Memory B cell (primary cell): ENCODE measurements around the gene CAMK2B.
A peak's percentile ranks its signal among the peaks of the same experiment; 100 is the strongest.

Experiments used
- ATAC-seq: fragments of 150-1000 bp; cut with Tn5 transposase; 2 replicates; pipeline ENCODE4 v1.10.0; 2021; ENCODE audit warnings: low read depth, mild to moderate bottlenecking, moderate library complexity
- DNase-seq, 2 donors: peaks; one replicate each; pipeline ENCODE4 v3.0.0; 2022; ENCODE audit warnings: low spot score in 2 of 2
- H3K27ac Mint-ChIP-seq: one replicate; pipeline ENCODE4 v1.8.0; 2022; ENCODE audit warnings: mild to moderate bottlenecking, moderate library complexity, mixed read lengths
- H3K27me3 Mint-ChIP-seq: one replicate; pipeline ENCODE4 v1.8.0; 2022; ENCODE audit warnings: mixed read lengths
- H3K36me3 Mint-ChIP-seq: one replicate; pipeline ENCODE4 v1.8.0; 2022; ENCODE audit warnings: mild to moderate bottlenecking, mixed read lengths
- H3K4me1 Mint-ChIP-seq: one replicate; pipeline ENCODE4 v1.8.0; 2022; ENCODE audit warnings: mixed read lengths
- H3K4me3 Mint-ChIP-seq: one replicate; pipeline ENCODE4 v1.8.0; 2022; ENCODE audit warnings: mild to moderate bottlenecking, moderate library complexity, mixed read lengths
- H3K9me3 Mint-ChIP-seq: one replicate; pipeline ENCODE4 v1.8.0; 2022; ENCODE audit warnings: mixed read lengths

The CAMK2B gene

GRCh38 chr7:44324204-44324480, 1.3 kb downstream of the CAMK2B start:
- H3K36me3 Mint-ChIP-seq: no peaks in the 10 kb centered on the region
- ATAC-seq: no peak
- no peak for DNase-seq
- peak overlapping the region; percentile 65 for H3K4me3 Mint-ChIP-seq
- peaks cover 3% of the 10 kb centered on the region for H3K9me3 Mint-ChIP-seq
- H3K27ac Mint-ChIP-seq: no peak overlapping the region
- H3K4me1 Mint-ChIP-seq: peaks cover 16% of the 10 kb centered on the region
- peaks cover 31% of the 10 kb centered on the region for H3K27me3 Mint-ChIP-seq

GRCh38 chr7:44323381-44324203, 1.8 kb downstream of the CAMK2B start:
- H3K4me3 Mint-ChIP-seq: peak overlapping the region; percentile 41
- H3K27me3 Mint-ChIP-seq: peaks cover 31% of the 10 kb centered on the region
- H3K36me3 Mint-ChIP-seq: no peaks in the 10 kb centered on the region
- H3K9me3 Mint-ChIP-seq: peaks cover 3% of the 10 kb centered on the region
- no peak for DNase-seq
- H3K4me1 Mint-ChIP-seq: peaks cover 16% of the 10 kb centered on the region
- no peak overlapping the region for H3K27ac Mint-ChIP-seq
- no peak for ATAC-seq

- no peak overlapping the region for H3K27ac Mint-ChIP-seq
- H3K4me3 Mint-ChIP-seq: no peak overlapping the region
- H3K4me1 Mint-ChIP-seq: peaks cover 16% of the 10 kb centered on the region
- ATAC-seq (no peak), DNase-seq (no peak)
- H3K9me3 Mint-ChIP-seq: no peaks in the 10 kb centered on the region
- H3K27me3 Mint-ChIP-seq: peaks cover 27% of the 10 kb centered on the region
- no peaks in the 10 kb centered on the region for H3K36me3 Mint-ChIP-seq
Measured at GRCh38 chr7:44322631-44323363, 2.6 kb downstream of the CAMK2B start.

- Mint-ChIP-seq H3K9me3 (no peaks in the 10 kb centered on the region), H3K4me3 (no peak overlapping the region), H3K4me1 (peaks cover 16% of the 10 kb centered on the region), H3K27ac (no peak overlapping the region), H3K36me3 (no peaks in the 10 kb centered on the region), H3K27me3 (peaks cover 27% of the 10 kb centered on the region)
- DNase-seq (no peak), ATAC-seq (no peak)
Measured at GRCh38 chr7:44321796-44322195, 3.6 kb downstream of the CAMK2B start.

- no peak for ATAC-seq
- Mint-ChIP-seq H3K4me1 (peaks cover 9% of the 10 kb centered on the region), H3K36me3 (no peaks in the 10 kb centered on the region), H3K27ac (no peak overlapping the region), H3K9me3 (no peaks in the 10 kb centered on the region), H3K4me3 (no peak overlapping the region), H3K27me3 (peaks cover 19% of the 10 kb centered on the region)
- no peak for DNase-seq
Measured at GRCh38 chr7:44320794-44321371, 4.5 kb downstream of the CAMK2B start.

- H3K9me3 Mint-ChIP-seq: no peaks in the 10 kb centered on the region
- H3K27ac Mint-ChIP-seq: no peak overlapping the region
- peaks cover 15% of the 10 kb centered on the region for H3K27me3 Mint-ChIP-seq
- peaks cover 6% of the 10 kb centered on the region for H3K4me1 Mint-ChIP-seq
- no peaks in the 10 kb centered on the region for H3K36me3 Mint-ChIP-seq
- DNase-seq: no peak
- H3K4me3 Mint-ChIP-seq: no peak overlapping the region
- no peak for ATAC-seq
Measured at GRCh38 chr7:44320141-44320540, 5.3 kb downstream of the CAMK2B start.

- ATAC-seq: no peak
Measured at GRCh38 chr7:44318332-44318731, 7.1 kb downstream of the CAMK2B start.

GRCh38 chr7:44315301-44315903, 10.0 kb downstream of the CAMK2B start:
- Mint-ChIP-seq H3K36me3 (no peaks in the 10 kb centered on the region), H3K27me3 (peaks cover 4% of the 10 kb centered on the region), H3K4me1 (no peaks in the 10 kb centered on the region), H3K4me3 (no peak overlapping the region), H3K27ac (no peak overlapping the region), H3K9me3 (no peaks in the 10 kb centered on the region)
- no peak for ATAC-seq
- DNase-seq: no peak

More at GRCh38 chr7:44318332-44318731, 7.1 kb downstream of the CAMK2B start:
- H3K4me1 Mint-ChIP-seq: no peaks in the 10 kb centered on the region
- no peak for DNase-seq
- H3K27ac Mint-ChIP-seq: no peak overlapping the region
- H3K36me3 Mint-ChIP-seq: no peaks in the 10 kb centered on the region
- no peaks in the 10 kb centered on the region for H3K9me3 Mint-ChIP-seq
- no peak overlapping the region for H3K4me3 Mint-ChIP-seq
- H3K27me3 Mint-ChIP-seq: peaks cover 6% of the 10 kb centered on the region

GRCh38 chr7:44313621-44314031, 11.8 kb downstream of the CAMK2B start:
- Mint-ChIP-seq H3K27me3 (peaks cover 7% of the 10 kb centered on the region), H3K4me1 (peaks cover 2% of the 10 kb centered on the region), H3K4me3 (no peak overlapping the region), H3K36me3 (no peaks in the 10 kb centered on the region), H3K9me3 (no peaks in the 10 kb centered on the region), H3K27ac (no peak overlapping the region)
- DNase-seq (peak in 1 of 2 donors; percentile 7), ATAC-seq (no peak)

- Mint-ChIP-seq H3K4me3 (no peak overlapping the region), H3K27ac (no peak overlapping the region), H3K9me3 (no peaks in the 10 kb centered on the region), H3K4me1 (peaks cover 2% of the 10 kb centered on the region), H3K27me3 (peaks cover 9% of the 10 kb centered on the region), H3K36me3 (no peaks in the 10 kb centered on the region)
- DNase-seq (peak in 1 of 2 donors; percentile 3), ATAC-seq (no peak)
Measured at GRCh38 chr7:44313016-44313415, 12.4 kb downstream of the CAMK2B start.

- Mint-ChIP-seq H3K4me3 (no peak overlapping the region), H3K27ac (no peak overlapping the region), H3K36me3 (no peaks in the 10 kb centered on the region), H3K27me3 (peaks cover 11% of the 10 kb centered on the region), H3K9me3 (peaks cover under 1% of the 10 kb centered on the region), H3K4me1 (peaks cover 3% of the 10 kb centered on the region)
- ATAC-seq (no peak), DNase-seq (peak in 1 of 2 donors; percentile 6)
Measured at GRCh38 chr7:44311561-44312495, 13.6 kb downstream of the CAMK2B start.

GRCh38 chr7:44310221-44310848, 15.1 kb downstream of the CAMK2B start:
- Mint-ChIP-seq H3K4me1 (peaks cover 11% of the 10 kb centered on the region), H3K9me3 (peaks cover 2% of the 10 kb centered on the region), H3K27ac (no peak overlapping the region), H3K4me3 (peak overlapping the region; percentile 65), H3K27me3 (peaks cover 14% of the 10 kb centered on the region), H3K36me3 (peaks cover 2% of the 10 kb centered on the region)
- no peak for ATAC-seq
- DNase-seq: no peak
